ENCODE data around the gene TCAIM.

DNA sequence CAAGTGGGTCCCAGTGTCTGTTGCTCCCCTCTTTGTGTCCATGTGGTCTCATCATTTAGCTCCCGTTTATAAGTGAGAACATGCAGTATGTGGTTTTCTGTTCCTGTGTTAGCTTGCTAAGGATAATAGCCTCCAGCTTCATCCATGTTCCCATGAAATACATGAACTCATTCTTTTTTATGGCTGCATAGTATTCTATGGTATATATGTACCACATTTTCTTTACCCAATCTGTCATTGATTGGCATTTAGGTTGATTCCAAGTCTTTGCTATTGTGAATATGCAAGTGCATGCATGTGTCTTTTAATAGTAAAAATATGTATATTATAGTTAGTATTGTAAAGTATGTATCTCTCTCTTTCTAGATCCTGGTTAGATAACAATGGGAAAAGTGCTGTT, 53.9 kb downstream of the TCAIM start:
- TF ChIP-seq CTCF (IDR thresholded peaks at IDR 0.05; ENCODE audit: low read depth, low read length, poor library complexity, severe bottlenecking) (no peak), EZH2phosphoT487 (IDR thresholded peaks at IDR 0.05; ENCODE audit: borderline replicate concordance, low read length) (no peak)

All from DOHH2 (cell line).